Thymus (tissue), 11 donors: ENCODE data around the gene CTNNA3. TPM values are rescaled to one million over a fixed set of nuclear protein-coding genes. Genes with fewer than 3 reads are reported as not detected.

Experiments used
- DNase-seq, 9 donors: peaks; one replicate each; pipeline ENCODE4 v3.0.0-alpha.2; 2013; ENCODE audit warnings: low spot score in 9 of 9, low read depth in 6 of 9, missing footprints in 1 of 9
- H3K27ac ChIP-seq, 2 donors: one replicate each; pipeline ENCODE4 v1.5.1; 2013; ENCODE audit warnings: control low read depth in 1 of 2, low read depth in 1 of 2, low read length in 1 of 2, mild to moderate bottlenecking in 1 of 2, moderate library complexity in 1 of 2
- H3K27me3 ChIP-seq, 2 donors: one replicate each; pipeline ENCODE4 v1.5.1; 2013; ENCODE audit warnings: low read length in 1 of 2; ENCODE audit not compliant: control insufficient read depth in 2 of 2, insufficient read depth in 1 of 2
- H3K36me3 ChIP-seq, 2 donors: one replicate each; pipeline ENCODE4 v1.5.1; 2013; ENCODE audit warnings: low read length in 1 of 2, mild to moderate bottlenecking in 1 of 2, moderate library complexity in 1 of 2; ENCODE audit not compliant: control insufficient read depth in 2 of 2, insufficient read depth in 2 of 2
- H3K4me1 ChIP-seq, 2 donors: one replicate each; pipeline ENCODE4 v1.5.1; 2013; ENCODE audit warnings: low read length in 2 of 2; ENCODE audit not compliant: control insufficient read depth in 2 of 2, insufficient read depth in 2 of 2
- H3K4me3 ChIP-seq, 2 donors: one replicate each; pipeline ENCODE4 v1.5.1; 2013; ENCODE audit warnings: low read length in 2 of 2, control low read depth in 1 of 2, mild to moderate bottlenecking in 1 of 2
- H3K9me3 ChIP-seq, 2 donors: one replicate each; pipeline ENCODE4 v1.5.1; 2013; ENCODE audit warnings: low read length in 1 of 2, mild to moderate bottlenecking in 1 of 2; ENCODE audit not compliant: control insufficient read depth in 2 of 2, insufficient read depth in 1 of 2
- WGBS: extraction: QIAGEN DNeasy Blood & Tissue Kit; methylation state at CpG from one replicate; pipeline ENCODE4 v1.1.7; 2013; 5-methylcytosine and 5-hydroxymethylcytosine counted together
- polyA plus RNA-seq: library from polyadenylated mRNA; stranded (reverse); fragments of 200-250 nt; gene quantifications from one replicate; pipeline ENCODE4 v1.2.3, GENCODE V29; 2013
- total RNA-seq: library from RNA; stranded (reverse); fragments of 120-200 nt; gene quantifications from one replicate; pipeline ENCODE4 v1.2.4, GENCODE V29; 2013
- donor health status: healthy.

The CTNNA3 gene
- total and polyA plus RNA-seq, 2 donors = 0.27 to 0.28 TPM

DNA sequence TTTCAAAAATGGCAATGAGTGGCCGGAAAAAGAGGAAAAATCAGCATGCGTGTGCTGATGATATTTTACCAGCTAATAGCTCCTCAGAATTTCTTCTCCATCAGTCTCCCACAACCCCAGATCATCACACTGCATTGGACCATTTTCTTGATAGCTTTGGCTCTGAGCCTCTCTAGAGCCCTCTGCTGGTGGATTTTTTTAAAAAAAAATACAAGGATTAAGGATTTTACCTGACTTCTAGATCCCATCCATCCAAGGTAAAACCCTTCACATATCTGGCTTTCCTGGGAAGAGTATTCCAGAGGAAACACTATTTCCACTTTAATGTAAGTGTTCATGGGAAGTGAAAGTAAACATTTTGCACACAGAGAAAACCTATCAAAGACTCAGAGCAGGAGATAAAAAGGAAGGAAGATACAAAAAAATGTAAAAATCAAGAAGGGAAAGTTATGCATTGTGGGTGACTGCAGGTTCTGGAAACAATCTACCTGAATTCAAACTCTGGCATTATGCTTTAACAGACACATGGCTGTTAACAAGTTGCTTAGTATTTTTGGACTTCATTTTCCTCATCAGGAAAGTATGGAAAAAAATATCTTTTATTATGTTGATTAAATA is 389.3 kb downstream of the CTNNA3 start:
- Histone ChIP-seq H3K27me3 (no peaks in the 10 kb centered on the region), H3K4me1 (no peaks in the 10 kb centered on the region), H3K9me3 (no peaks in the 10 kb centered on the region), H3K27ac (no peak overlapping the region), H3K36me3 (no peaks in the 10 kb centered on the region), H3K4me3 (no peak overlapping the region)
- peak in 2 of 9 donors; percentile 1 to 9 for DNase-seq
- WGBS = 96% methylated on average over 2 of the region's 2 CpGs

DNA sequence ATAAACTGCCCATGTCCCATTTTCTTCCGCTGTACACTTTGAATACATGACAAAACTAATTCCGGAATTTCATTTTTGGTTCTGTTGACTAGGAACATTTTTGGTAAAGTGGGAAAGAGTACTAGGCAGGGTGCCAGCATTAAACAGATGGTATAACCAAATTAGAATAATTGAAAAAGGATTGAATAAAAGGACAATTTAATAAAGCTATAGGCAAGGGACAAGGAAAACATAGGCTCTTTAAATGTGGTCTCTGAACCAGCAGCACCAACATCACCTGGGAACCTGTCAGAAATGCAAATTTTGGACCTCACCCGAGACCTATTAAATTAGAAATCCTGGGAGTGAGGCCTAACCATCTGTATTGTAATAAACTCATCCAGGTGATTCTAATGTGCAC is 393.3 kb downstream of the CTNNA3 start:
- Histone ChIP-seq H3K27me3 (no peaks in the 10 kb centered on the region), H3K36me3 (no peaks in the 10 kb centered on the region), H3K4me3 (no peak overlapping the region), H3K9me3 (no peaks in the 10 kb centered on the region), H3K4me1 (no peaks in the 10 kb centered on the region), H3K27ac (no peak overlapping the region)
- DNase-seq = no peak
- WGBS = 95% methylated on average over 3 of the region's 3 CpGs

DNA sequence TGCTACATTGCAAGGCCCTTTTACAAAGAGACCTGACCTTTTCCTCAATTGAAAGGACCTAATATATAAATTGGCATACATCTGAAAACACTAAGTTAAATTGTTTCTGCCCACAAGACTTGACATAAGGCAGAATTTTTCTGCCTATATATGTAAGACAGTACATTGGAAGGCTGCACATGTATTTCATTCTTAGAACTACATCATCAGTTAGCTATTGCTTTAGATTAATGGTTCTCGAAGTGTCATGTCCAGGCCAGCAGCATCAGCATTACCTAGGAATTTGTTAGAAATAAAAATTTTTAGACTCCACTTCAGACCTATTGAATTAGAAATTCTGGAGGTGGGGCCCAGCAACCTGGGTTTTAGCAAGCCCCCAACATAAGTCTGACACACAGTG is 396.2 kb downstream of the CTNNA3 start:
- H3K27me3 ChIP-seq = no peaks in the 10 kb centered on the region
- 89% methylated on average over 1 of the region's 1 CpG for WGBS

DNA sequence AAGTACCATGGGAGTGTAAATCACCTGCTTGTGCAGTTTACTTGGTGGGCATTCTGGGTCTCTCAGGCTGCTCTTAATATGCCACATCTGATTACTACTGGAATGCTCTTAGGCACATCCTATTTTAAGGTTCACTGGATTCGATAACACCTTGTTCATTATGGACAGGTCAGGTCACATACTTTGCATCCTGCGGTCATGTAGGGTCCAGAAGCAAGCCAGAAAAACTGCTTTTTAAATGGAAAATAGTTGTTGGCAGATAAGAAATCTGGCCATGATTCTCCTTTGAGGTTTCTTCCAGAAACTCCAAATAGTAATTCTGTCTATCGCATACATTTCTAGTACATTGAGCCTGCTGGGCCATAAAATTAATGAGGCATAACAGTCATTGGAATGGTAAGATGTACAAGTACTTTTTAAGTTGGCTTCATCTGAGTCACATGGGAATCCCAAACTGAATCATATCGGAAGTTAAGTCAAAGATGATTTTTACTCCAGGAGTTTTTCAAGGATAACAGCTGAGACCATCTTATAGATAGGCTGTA is 398.3 kb downstream of the CTNNA3 start:
- H3K27me3 ChIP-seq = no peaks in the 10 kb centered on the region
- no peaks in the 10 kb centered on the region for H3K9me3 ChIP-seq
- H3K4me3 ChIP-seq = no peak overlapping the region
- WGBS = 97% methylated on average over 4 of the region's 4 CpGs
- H3K36me3 ChIP-seq = no peaks in the 10 kb centered on the region
- no peak overlapping the region for H3K27ac ChIP-seq
- no peak for DNase-seq
- no peaks in the 10 kb centered on the region for H3K4me1 ChIP-seq

More for the DNA sequence above, 396.2 kb downstream of the CTNNA3 start:
- Histone ChIP-seq H3K36me3 (no peaks in the 10 kb centered on the region), H3K27ac (no peak overlapping the region), H3K9me3 (no peaks in the 10 kb centered on the region), H3K4me3 (no peak overlapping the region), H3K4me1 (no peaks in the 10 kb centered on the region)
- no peak for DNase-seq

DNA sequence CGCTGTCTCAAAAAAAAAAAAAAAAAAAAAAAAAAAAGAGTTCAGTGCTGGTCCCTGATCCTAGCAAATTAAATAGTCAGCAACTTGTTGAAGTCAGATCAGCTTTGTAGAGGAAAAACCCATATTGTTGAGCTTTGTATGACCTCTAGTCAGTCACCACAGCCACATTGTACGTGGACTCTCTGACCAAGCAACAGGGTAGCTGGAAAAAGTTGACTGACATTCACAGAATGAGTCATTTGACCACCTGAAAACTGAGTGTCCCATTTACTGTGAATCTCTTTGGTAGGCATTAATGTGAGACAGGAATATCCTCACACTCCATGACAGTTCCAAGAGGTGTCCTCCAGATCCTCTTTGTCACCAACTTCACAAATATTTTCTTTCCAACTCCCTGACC is 399.1 kb downstream of the CTNNA3 start:
- Histone ChIP-seq H3K4me1 (no peaks in the 10 kb centered on the region), H3K27ac (no peak overlapping the region), H3K36me3 (no peaks in the 10 kb centered on the region), H3K27me3 (no peaks in the 10 kb centered on the region), H3K4me3 (no peak overlapping the region), H3K9me3 (no peaks in the 10 kb centered on the region)
- DNase-seq = no peak
- 86% methylated on average over 2 of the region's 2 CpGs for WGBS

DNA sequence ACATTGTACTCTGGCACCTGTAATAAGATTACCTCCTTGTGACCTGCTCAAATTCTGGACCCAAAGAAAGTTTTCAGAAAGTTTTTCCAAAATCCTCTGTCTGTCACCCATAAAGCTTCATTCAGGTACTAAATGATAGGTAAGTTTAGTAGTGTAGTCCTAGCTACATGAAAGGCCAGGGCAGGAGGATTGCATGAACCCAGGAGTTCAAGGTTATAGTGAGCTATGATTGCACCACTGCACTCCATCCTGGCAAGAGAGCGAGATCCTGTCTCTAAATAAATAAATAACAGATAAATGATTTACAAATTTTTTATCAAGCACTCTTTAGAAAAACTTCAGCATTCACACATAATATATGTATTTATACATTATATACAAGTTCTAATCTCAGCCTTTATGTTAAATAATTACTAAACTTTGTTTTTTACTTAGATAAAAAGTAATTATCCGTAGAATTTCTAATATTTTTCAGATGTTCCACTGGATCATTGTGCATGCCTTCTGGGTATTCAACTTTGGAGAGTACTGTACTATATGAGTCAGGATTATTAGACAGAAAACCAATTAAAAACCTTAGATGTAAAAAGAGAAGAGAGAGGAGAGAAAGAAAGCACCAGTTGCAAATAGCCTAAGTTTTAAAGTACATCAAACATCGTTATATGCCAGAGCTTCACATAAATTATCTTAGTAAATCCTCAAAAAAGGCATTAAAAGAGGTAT is 407.1 kb downstream of the CTNNA3 start:
- H3K4me3 ChIP-seq = no peak overlapping the region
- H3K4me1 ChIP-seq = no peaks in the 10 kb centered on the region
- 92% methylated on average over 3 of the region's 3 CpGs for WGBS
- no peak for DNase-seq
- H3K27me3 ChIP-seq = no peaks in the 10 kb centered on the region
- H3K36me3 ChIP-seq = no peaks in the 10 kb centered on the region
- no peak overlapping the region for H3K27ac ChIP-seq
- no peaks in the 10 kb centered on the region for H3K9me3 ChIP-seq

DNA sequence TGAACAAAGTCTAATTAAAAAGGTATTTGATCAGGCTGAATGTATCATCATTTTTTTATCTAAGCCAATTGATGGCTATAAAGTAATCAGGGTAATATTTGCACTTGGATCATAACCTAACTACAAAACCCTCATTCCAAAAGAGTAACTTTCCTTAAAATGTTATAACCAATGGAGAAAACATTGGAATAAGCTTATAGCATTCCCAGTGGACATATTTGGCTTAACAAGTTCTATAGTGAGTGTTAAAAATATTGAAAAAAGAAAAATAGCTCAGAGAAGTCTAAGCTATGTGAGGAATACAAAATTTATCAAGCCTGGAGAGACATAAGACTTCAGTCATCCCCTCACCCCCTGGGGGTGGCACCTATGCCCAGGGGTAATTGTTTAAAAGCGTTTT is 411.4 kb downstream of the CTNNA3 start:
- WGBS = 80% methylated on average over 1 of the region's 1 CpG
- no peak for DNase-seq
- H3K9me3 ChIP-seq = no peaks in the 10 kb centered on the region
- no peaks in the 10 kb centered on the region for H3K4me1 ChIP-seq
- H3K4me3 ChIP-seq = no peak overlapping the region
- H3K36me3 ChIP-seq = no peaks in the 10 kb centered on the region
- H3K27me3 ChIP-seq = no peaks in the 10 kb centered on the region
- no peak overlapping the region for H3K27ac ChIP-seq

DNA sequence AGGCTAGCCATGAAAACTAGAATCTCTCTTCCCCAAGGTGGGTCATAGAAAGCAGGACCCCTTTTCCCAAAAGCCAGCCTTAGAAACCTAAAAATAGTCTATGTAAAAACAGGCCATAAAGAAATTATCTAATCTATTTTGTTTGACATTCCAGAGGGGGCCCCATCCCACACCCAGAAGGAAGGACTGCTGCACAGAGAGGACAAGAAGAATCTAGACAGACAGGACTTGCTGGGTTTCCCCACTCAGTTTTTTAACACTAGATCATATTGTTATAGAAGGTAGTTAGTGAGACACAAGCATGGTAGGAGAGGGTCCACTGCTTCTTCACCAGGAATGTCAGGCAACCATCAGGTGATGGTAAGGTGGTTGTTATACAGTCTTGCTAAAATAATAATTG is 413.1 kb downstream of the CTNNA3 start:
- DNase-seq = no peak
- no peak overlapping the region for H3K27ac ChIP-seq
- no peak overlapping the region for H3K4me3 ChIP-seq
- no peaks in the 10 kb centered on the region for H3K4me1 ChIP-seq
- H3K9me3 ChIP-seq = no peaks in the 10 kb centered on the region
- no peaks in the 10 kb centered on the region for H3K36me3 ChIP-seq
- no peaks in the 10 kb centered on the region for H3K27me3 ChIP-seq

DNA sequence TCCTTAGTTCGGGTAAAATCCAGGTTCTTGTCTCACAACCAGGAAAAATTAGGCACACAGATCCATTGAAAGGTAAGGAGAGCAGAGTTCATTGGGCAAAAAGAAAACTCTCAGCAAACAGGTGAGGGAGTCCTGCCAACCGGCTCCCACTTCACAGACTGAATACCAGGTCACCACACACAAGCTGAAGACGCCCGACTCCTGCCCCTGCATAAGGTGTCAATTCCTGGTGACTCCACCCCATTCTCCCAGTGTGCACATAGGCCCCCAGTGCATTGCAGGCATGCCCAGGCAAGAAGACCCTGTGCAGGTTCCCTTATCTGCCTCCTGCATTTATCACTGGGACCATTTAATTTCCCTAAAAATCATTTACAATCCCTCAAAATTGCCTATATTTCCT is 415.6 kb downstream of the CTNNA3 start:
- H3K4me3 ChIP-seq = no peak overlapping the region
- H3K27ac ChIP-seq = no peak overlapping the region
- DNase-seq = no peak
- H3K36me3 ChIP-seq = no peaks in the 10 kb centered on the region
- no peaks in the 10 kb centered on the region for H3K9me3 ChIP-seq
- H3K4me1 ChIP-seq = no peaks in the 10 kb centered on the region
- 95% methylated on average over 4 of the region's 4 CpGs for WGBS
- no peaks in the 10 kb centered on the region for H3K27me3 ChIP-seq
